WTC11 (cell line): ENCODE results near the gene TIFAB. TPM values are rescaled to one million over a fixed set of nuclear protein-coding genes. Genes with fewer than 3 reads are reported as not detected.

Source experiments
- ATAC-seq: fragments of 200-7000 bp; cut with Tn5 transposase; 2 replicates; pipeline ENCODE4 v1.10.0; 2021; ENCODE audit warnings: mild to moderate bottlenecking, moderate library complexity
- CTCF ChIA-PET: fragments of 300-600 bp; sonication (Branson Sonifier 250); formaldehyde crosslinking; loops from one replicate; lab custom pipeline; 2021; ENCODE audit warnings: antibody characterized with exemption; lab: Charles Lee
- POLR2A ChIA-PET: fragments of 350-600 bp; sonication (Branson Sonifier 250); formaldehyde crosslinking; loops from one replicate; lab custom pipeline; 2021; ENCODE audit warnings: antibody characterized with exemption; lab: Charles Lee
- DNase-seq: peaks from one replicate; pipeline ENCODE4 v3.0.0; 2021; ENCODE audit warnings: low spot score
- H3K27ac Mint-ChIP-seq: 2 replicates; pipeline ENCODE4 v1.8.0; 2021; ENCODE audit warnings: mixed read lengths
- H3K27me3 Mint-ChIP-seq: 2 replicates; pipeline ENCODE4 v1.8.0; 2021; ENCODE audit warnings: low read depth, mild to moderate bottlenecking, moderate library complexity, mixed read lengths
- H3K36me3 Mint-ChIP-seq: 2 replicates; pipeline ENCODE4 v1.8.0; 2021; ENCODE audit warnings: mixed read lengths
- H3K4me1 Mint-ChIP-seq: 2 replicates; pipeline ENCODE4 v1.8.0; 2022; ENCODE audit warnings: mixed read lengths
- H3K4me3 Mint-ChIP-seq: 2 replicates; pipeline ENCODE4 v1.8.0; 2021; ENCODE audit warnings: mild to moderate bottlenecking, moderate library complexity, mixed read lengths
- H3K9me3 Mint-ChIP-seq: 2 replicates; pipeline ENCODE4 v1.8.0; 2021; ENCODE audit warnings: mixed read lengths
- ATF1 ChIP-seq: sonication (generic); formaldehyde crosslinking; IDR thresholded peaks from 2 replicates; pipeline ENCODE4 v1.8.1; 2023; ENCODE audit warnings: mild to moderate bottlenecking, moderate library complexity, missing genetic modification reagents
- CREB1 ChIP-seq: sonication (generic); formaldehyde crosslinking; IDR thresholded peaks from 2 replicates; pipeline ENCODE4 v1.8.0; 2023; ENCODE audit warnings: mild to moderate bottlenecking, missing genetic modification reagents
- ESRRA ChIP-seq: sonication (generic); formaldehyde crosslinking; IDR thresholded peaks from 2 replicates; pipeline ENCODE4 v1.8.1; 2022; ENCODE audit warnings: mild to moderate bottlenecking, missing genetic modification reagents, borderline replicate concordance
- ETV6 ChIP-seq: sonication (generic); formaldehyde crosslinking; IDR thresholded peaks from 2 replicates; pipeline ENCODE4 v1.8.1; 2022; ENCODE audit warnings: mild to moderate bottlenecking, missing genetic modification reagents
- NR2C2 ChIP-seq: sonication (generic); formaldehyde crosslinking; IDR thresholded peaks from 2 replicates; pipeline ENCODE4 v1.8.0; 2022; ENCODE audit warnings: mild to moderate bottlenecking, missing genetic modification reagents
- OVOL2 ChIP-seq: fragments of 250-450 bp; sonication (Bioruptor Pico); IDR thresholded peaks from 2 replicates; pipeline ENCODE4 v1.9.0; 2021; ENCODE audit warnings: mild to moderate bottlenecking, borderline replicate concordance
- PRRX2 ChIP-seq: fragments of 250-450 bp; sonication (Bioruptor Pico); IDR thresholded peaks from 2 replicates; pipeline ENCODE4 v1.8.0; 2021; ENCODE audit warnings: mild to moderate bottlenecking
- TEAD4 ChIP-seq: sonication (generic); formaldehyde crosslinking; IDR thresholded peaks from 2 replicates; pipeline ENCODE4 v1.8.0; 2022; ENCODE audit warnings: mild to moderate bottlenecking, missing genetic modification reagents
- ZNF671 ChIP-seq: fragments of 250-450 bp; sonication (Bioruptor Pico); IDR thresholded peaks from 2 replicates; pipeline ENCODE4 v1.8.0; 2021; ENCODE audit warnings: mild to moderate bottlenecking
- total RNA-seq: library from RNA; stranded (reverse); gene quantifications from 3 replicates; pipeline ENCODE4 v1.2.3, GENCODE V29; 2021
- TF ChIP-seq, protein P1 (sequence below): sonication (generic); formaldehyde crosslinking; IDR thresholded peaks from 2 replicates; pipeline ENCODE4 v1.8.0; 2022; ENCODE audit warnings: mild to moderate bottlenecking, missing genetic modification reagents
- TF ChIP-seq, protein P2 (sequence below): fragments of 250-450 bp; sonication (Bioruptor Pico); IDR thresholded peaks from 2 replicates; pipeline ENCODE4 v1.9.0; 2021; ENCODE audit warnings: mild to moderate bottlenecking
- TF ChIP-seq, protein P3 (sequence below): sonication (generic); formaldehyde crosslinking; IDR thresholded peaks from 2 replicates; pipeline ENCODE4 v1.8.0; 2023; ENCODE audit warnings: missing genetic modification reagents
- TF ChIP-seq, protein P4 (sequence below): fragments of 250-450 bp; sonication (Bioruptor Pico); IDR thresholded peaks from 2 replicates; pipeline ENCODE4 v1.9.0; 2021; ENCODE audit warnings: moderate library complexity, mild to moderate bottlenecking, inconsistent platforms, borderline replicate concordance
- TF ChIP-seq, protein P5 (sequence below): sonication (generic); formaldehyde crosslinking; IDR thresholded peaks from 2 replicates; pipeline ENCODE4 v1.8.0; 2022; ENCODE audit warnings: mild to moderate bottlenecking, missing genetic modification reagents
- TF ChIP-seq, protein P6 (sequence below): sonication (generic); formaldehyde crosslinking; IDR thresholded peaks from 2 replicates; pipeline ENCODE4 v1.8.0; 2023; ENCODE audit warnings: missing genetic modification reagents, mild to moderate bottlenecking, borderline replicate concordance
- TF ChIP-seq, protein P7 (sequence below): fragments of 250-450 bp; sonication (Bioruptor Pico); IDR thresholded peaks from 2 replicates; pipeline ENCODE4 v1.8.0; 2021; ENCODE audit warnings: mild to moderate bottlenecking
- TF ChIP-seq, protein P8 (sequence below): sonication (generic); formaldehyde crosslinking; IDR thresholded peaks from 2 replicates; pipeline ENCODE4 v1.8.0; 2023; ENCODE audit warnings: mild to moderate bottlenecking, missing genetic modification reagents
- TF ChIP-seq, protein P9 (sequence below): sonication (generic); formaldehyde crosslinking; IDR thresholded peaks from 2 replicates; pipeline ENCODE4 v1.8.0; 2022; ENCODE audit warnings: mild to moderate bottlenecking, missing genetic modification reagents

TIFAB gene
- total RNA-seq, 1 experiment from 2014 or later: not detected

DNA sequence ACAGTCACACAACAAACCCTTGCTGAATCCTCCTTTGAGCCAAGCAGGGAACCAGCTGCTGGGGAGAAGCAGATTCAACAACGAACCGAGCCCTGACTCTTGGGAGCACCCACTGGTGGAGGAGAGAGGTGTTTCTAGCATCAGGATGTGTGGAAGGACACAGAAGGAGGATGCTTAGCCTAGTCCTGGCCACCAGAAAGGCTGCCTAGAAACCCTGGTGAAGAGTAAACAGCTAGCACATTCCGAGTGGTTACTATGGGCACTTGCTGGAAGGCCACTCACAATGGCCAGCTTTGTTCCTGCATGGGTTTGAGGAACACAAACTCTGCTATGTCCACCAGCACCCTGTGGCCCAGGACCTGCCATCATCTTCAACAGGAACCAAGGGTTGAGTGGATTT lies 1.8 kb downstream of the TIFAB start:
- POLR2A ChIA-PET: no interaction called here
- no peak for ATAC-seq
- peaks cover 11% of the 10 kb centered on the region; the same call in 1 of the 2 replicates for H3K27me3 Mint-ChIP-seq

DNA sequence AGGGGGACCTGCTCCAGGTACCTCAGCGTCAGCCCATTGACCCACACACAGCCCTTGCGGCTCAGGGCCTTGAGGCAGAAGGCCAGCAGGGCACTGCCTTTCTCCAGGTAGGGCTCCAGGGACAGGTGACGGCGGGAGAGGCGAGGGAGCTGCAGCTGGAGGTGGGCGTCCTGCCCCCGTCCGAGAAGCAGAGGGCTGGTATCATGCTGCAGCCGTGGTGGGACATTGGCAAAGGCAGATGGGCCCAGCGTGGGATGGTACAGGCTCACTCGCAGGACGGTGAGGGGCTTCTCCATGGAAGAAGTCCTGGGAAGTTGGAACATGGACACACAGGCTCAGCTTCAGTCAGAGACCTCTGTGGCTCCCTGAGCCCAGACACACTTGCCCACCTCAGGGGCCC lies 2.5 kb downstream of the TIFAB start:
- no peaks in the 10 kb centered on the region for H3K9me3 Mint-ChIP-seq
- H3K27ac Mint-ChIP-seq: no peak overlapping the region
- peaks cover 9% of the 10 kb centered on the region for H3K4me1 Mint-ChIP-seq
- POLR2A ChIA-PET: no interaction called here
- H3K27me3 Mint-ChIP-seq: peaks cover 11% of the 10 kb centered on the region; the same call in 1 of the 2 replicates
- no peak overlapping the region for H3K4me3 Mint-ChIP-seq
- CTCF ChIA-PET: interaction anchor here (1.1 to 2.9 kb wide), 3 partner anchors 9 to 16 kb away, joined by 3 to 19 read pairs (median 10); no protein-coding TSS in a partner anchor
- DNase-seq: no peak
- ATAC-seq: no peak
- no peaks in the 10 kb centered on the region for H3K36me3 Mint-ChIP-seq
- TF ChIP-seq, protein P1, sequence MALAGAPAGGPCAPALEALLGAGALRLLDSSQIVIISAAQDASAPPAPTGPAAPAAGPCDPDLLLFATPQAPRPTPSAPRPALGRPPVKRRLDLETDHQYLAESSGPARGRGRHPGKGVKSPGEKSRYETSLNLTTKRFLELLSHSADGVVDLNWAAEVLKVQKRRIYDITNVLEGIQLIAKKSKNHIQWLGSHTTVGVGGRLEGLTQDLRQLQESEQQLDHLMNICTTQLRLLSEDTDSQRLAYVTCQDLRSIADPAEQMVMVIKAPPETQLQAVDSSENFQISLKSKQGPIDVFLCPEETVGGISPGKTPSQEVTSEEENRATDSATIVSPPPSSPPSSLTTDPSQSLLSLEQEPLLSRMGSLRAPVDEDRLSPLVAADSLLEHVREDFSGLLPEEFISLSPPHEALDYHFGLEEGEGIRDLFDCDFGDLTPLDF (CRISPR knock-in tag): no peak
- TF ChIP-seq, protein P2, sequence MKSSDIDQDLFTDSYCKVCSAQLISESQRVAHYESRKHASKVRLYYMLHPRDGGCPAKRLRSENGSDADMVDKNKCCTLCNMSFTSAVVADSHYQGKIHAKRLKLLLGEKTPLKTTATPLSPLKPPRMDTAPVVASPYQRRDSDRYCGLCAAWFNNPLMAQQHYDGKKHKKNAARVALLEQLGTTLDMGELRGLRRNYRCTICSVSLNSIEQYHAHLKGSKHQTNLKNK (CRISPR knock-in tag): no peak
- TF ChIP-seq ZNF671 (no peak), TEAD4 (CRISPR knock-in tag) (no peak), NR2C2 (CRISPR knock-in tag) (no peak), OVOL2 (CRISPR knock-in tag) (no peak)
- TF ChIP-seq, protein P3, sequence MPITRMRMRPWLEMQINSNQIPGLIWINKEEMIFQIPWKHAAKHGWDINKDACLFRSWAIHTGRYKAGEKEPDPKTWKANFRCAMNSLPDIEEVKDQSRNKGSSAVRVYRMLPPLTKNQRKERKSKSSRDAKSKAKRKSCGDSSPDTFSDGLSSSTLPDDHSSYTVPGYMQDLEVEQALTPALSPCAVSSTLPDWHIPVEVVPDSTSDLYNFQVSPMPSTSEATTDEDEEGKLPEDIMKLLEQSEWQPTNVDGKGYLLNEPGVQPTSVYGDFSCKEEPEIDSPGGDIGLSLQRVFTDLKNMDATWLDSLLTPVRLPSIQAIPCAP (CRISPR knock-in tag): no peak
- TF ChIP-seq, protein P4, sequence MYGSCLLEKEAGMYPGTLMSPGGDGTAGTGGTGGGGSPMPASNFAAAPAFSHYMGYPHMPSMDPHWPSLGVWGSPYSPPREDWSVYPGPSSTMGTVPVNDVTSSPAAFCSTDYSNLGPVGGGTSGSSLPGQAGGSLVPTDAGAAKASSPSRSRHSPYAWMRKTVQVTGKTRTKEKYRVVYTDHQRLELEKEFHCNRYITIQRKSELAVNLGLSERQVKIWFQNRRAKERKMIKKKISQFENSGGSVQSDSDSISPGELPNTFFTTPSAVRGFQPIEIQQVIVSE (CRISPR knock-in tag): no peak

More for the DNA sequence above, 1.8 kb downstream of the TIFAB start:
- TF ChIP-seq, protein P5, sequence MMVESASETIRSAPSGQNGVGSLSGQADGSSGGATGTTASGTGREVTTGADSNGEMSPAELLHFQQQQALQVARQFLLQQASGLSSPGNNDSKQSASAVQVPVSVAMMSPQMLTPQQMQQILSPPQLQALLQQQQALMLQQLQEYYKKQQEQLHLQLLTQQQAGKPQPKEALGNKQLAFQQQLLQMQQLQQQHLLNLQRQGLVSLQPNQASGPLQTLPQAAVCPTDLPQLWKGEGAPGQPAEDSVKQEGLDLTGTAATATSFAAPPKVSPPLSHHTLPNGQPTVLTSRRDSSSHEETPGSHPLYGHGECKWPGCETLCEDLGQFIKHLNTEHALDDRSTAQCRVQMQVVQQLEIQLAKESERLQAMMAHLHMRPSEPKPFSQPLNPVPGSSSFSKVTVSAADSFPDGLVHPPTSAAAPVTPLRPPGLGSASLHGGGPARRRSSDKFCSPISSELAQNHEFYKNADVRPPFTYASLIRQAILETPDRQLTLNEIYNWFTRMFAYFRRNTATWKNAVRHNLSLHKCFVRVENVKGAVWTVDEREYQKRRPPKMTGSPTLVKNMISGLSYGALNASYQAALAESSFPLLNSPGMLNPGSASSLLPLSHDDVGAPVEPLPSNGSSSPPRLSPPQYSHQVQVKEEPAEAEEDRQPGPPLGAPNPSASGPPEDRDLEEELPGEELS: no peak
- TF ChIP-seq ATF1 (CRISPR knock-in tag) (no peak), ETV6 (CRISPR knock-in tag) (no peak), PRRX2 (CRISPR knock-in tag) (no peak), ESRRA (CRISPR knock-in tag) (no peak), CREB1 (no peak)
- TF ChIP-seq, protein P6, sequence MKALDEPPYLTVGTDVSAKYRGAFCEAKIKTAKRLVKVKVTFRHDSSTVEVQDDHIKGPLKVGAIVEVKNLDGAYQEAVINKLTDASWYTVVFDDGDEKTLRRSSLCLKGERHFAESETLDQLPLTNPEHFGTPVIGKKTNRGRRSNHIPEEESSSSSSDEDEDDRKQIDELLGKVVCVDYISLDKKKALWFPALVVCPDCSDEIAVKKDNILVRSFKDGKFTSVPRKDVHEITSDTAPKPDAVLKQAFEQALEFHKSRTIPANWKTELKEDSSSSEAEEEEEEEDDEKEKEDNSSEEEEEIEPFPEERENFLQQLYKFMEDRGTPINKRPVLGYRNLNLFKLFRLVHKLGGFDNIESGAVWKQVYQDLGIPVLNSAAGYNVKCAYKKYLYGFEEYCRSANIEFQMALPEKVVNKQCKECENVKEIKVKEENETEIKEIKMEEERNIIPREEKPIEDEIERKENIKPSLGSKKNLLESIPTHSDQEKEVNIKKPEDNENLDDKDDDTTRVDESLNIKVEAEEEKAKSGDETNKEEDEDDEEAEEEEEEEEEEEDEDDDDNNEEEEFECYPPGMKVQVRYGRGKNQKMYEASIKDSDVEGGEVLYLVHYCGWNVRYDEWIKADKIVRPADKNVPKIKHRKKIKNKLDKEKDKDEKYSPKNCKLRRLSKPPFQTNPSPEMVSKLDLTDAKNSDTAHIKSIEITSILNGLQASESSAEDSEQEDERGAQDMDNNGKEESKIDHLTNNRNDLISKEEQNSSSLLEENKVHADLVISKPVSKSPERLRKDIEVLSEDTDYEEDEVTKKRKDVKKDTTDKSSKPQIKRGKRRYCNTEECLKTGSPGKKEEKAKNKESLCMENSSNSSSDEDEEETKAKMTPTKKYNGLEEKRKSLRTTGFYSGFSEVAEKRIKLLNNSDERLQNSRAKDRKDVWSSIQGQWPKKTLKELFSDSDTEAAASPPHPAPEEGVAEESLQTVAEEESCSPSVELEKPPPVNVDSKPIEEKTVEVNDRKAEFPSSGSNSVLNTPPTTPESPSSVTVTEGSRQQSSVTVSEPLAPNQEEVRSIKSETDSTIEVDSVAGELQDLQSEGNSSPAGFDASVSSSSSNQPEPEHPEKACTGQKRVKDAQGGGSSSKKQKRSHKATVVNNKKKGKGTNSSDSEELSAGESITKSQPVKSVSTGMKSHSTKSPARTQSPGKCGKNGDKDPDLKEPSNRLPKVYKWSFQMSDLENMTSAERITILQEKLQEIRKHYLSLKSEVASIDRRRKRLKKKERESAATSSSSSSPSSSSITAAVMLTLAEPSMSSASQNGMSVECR (CRISPR knock-in tag): no peak
- TF ChIP-seq, protein P7, sequence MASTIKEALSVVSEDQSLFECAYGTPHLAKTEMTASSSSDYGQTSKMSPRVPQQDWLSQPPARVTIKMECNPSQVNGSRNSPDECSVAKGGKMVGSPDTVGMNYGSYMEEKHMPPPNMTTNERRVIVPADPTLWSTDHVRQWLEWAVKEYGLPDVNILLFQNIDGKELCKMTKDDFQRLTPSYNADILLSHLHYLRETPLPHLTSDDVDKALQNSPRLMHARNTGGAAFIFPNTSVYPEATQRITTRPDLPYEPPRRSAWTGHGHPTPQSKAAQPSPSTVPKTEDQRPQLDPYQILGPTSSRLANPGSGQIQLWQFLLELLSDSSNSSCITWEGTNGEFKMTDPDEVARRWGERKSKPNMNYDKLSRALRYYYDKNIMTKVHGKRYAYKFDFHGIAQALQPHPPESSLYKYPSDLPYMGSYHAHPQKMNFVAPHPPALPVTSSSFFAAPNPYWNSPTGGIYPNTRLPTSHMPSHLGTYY (CRISPR knock-in tag): no peak
- TF ChIP-seq, protein P8, sequence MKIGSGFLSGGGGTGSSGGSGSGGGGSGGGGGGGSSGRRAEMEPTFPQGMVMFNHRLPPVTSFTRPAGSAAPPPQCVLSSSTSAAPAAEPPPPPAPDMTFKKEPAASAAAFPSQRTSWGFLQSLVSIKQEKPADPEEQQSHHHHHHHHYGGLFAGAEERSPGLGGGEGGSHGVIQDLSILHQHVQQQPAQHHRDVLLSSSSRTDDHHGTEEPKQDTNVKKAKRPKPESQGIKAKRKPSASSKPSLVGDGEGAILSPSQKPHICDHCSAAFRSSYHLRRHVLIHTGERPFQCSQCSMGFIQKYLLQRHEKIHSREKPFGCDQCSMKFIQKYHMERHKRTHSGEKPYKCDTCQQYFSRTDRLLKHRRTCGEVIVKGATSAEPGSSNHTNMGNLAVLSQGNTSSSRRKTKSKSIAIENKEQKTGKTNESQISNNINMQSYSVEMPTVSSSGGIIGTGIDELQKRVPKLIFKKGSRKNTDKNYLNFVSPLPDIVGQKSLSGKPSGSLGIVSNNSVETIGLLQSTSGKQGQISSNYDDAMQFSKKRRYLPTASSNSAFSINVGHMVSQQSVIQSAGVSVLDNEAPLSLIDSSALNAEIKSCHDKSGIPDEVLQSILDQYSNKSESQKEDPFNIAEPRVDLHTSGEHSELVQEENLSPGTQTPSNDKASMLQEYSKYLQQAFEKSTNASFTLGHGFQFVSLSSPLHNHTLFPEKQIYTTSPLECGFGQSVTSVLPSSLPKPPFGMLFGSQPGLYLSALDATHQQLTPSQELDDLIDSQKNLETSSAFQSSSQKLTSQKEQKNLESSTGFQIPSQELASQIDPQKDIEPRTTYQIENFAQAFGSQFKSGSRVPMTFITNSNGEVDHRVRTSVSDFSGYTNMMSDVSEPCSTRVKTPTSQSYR: no peak
- TF ChIP-seq, protein P9, sequence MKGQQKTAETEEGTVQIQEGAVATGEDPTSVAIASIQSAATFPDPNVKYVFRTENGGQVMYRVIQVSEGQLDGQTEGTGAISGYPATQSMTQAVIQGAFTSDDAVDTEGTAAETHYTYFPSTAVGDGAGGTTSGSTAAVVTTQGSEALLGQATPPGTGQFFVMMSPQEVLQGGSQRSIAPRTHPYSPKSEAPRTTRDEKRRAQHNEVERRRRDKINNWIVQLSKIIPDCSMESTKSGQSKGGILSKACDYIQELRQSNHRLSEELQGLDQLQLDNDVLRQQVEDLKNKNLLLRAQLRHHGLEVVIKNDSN (CRISPR knock-in tag): no peak
- TF ChIP-seq, all 79 proteins: peak for 0
- Mint-ChIP-seq H3K27ac (no peak overlapping the region), H3K4me1 (peaks cover 9% of the 10 kb centered on the region), H3K36me3 (no peaks in the 10 kb centered on the region), H3K4me3 (no peak overlapping the region), H3K9me3 (no peaks in the 10 kb centered on the region)
- no peak for DNase-seq
- CTCF ChIA-PET: interaction anchor here (0.8 to 2.9 kb wide), 3 partner anchors 10 to 24 kb away, joined by 3 to 19 read pairs (median 3); no protein-coding TSS in a partner anchor
